Measurements from ENCODE around the gene OR1L6.

Gene OR1L6

DNA sequence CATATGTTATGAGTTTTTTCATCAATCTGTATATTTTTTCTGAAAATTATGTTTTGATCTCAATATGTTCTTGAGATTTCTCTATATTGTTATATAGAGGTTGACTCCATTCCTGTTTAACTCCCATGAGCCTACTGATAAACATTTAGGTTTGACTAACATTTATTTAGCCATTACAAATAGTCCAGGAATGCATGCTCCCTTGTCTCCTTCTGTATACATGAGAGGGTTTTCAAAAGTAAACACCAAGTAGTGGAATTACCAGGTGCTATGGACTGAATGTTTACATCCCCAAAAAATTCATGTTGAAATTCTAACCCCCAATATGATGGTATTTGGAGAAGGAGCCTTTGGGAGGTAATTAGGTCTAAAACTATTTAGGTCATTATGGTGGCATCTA is 43.2 kb downstream of the OR1L6 start:
- Histone ChIP-seq H3K36me3 (ENCODE audit: control insufficient read depth, insufficient read depth, low read length) (no peaks in the 10 kb centered on the region), H3K4me1 (ENCODE audit: control insufficient read depth, insufficient read depth, low read length) (no peaks in the 10 kb centered on the region), H3K4me3 (ENCODE audit: low read length) (no peak overlapping the region), H3K9ac (ENCODE audit: low read length) (no peak overlapping the region), H3K9me3 (ENCODE audit: control insufficient read depth, low read length) (no peaks in the 10 kb centered on the region), H3K27me3 (ENCODE audit: control insufficient read depth, insufficient read depth, low read length) (no peaks in the 10 kb centered on the region)

DNA sequence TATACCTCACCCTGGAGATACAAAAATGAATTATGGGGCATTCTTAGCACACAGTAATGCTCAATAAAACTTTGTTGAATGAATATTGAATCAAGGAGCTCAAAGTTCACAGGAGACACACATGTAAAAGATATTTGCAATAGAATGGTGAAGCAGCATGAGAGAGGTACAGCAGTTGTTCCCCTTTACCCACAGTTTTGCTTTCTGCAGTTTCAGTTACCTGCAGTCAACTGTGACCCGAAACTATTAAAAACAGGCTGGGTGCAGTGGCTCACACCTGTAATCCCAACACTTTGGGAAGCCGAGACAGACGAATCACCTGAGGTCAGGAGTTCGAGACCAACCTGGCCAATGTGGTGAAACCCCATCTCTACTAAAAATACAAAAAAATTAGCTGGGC is 44.2 kb downstream of the OR1L6 start:
- H3K36me3 ChIP-seq (ENCODE audit: control insufficient read depth, insufficient read depth, low read length) = no peaks in the 10 kb centered on the region
- no peak overlapping the region for H3K4me3 ChIP-seq (ENCODE audit: low read length)
- H3K27me3 ChIP-seq (ENCODE audit: control insufficient read depth, insufficient read depth, low read length) = no peaks in the 10 kb centered on the region
- H3K9ac ChIP-seq (ENCODE audit: low read length) = no peak overlapping the region
- H3K4me1 ChIP-seq (ENCODE audit: control insufficient read depth, insufficient read depth, low read length) = no peaks in the 10 kb centered on the region
- no peaks in the 10 kb centered on the region for H3K9me3 ChIP-seq (ENCODE audit: control insufficient read depth, low read length)

DNA sequence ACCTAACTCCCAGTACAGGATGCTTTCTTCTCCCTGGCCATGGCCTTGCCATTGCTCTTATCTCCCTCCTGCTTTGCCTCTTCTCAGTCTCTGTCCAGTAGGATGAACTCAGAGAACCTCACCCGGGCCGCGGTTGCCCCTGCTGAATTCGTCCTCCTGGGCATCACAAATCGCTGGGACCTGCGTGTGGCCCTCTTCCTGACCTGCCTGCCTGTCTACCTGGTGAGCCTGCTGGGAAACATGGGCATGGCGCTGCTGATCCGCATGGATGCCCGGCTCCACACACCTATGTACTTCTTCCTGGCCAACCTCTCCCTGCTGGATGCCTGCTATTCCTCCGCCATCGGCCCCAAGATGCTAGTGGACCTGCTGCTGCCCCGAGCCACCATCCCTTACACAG is 46.7 kb downstream of the OR1L6 start, which contains the start of gene OR5C1:
TSS of gene OR5C1 (plus strand) at position 103 of the 400 bp plus-strand sequence. CDS start at position 103, 0 bp downstream.
- Histone ChIP-seq H3K4me3 (ENCODE audit: low read length) (no peak within 1 kb of the TSS), H3K36me3 (ENCODE audit: control insufficient read depth, insufficient read depth, low read length) (no peaks in the 10 kb centered on the region), H3K9me3 (ENCODE audit: control insufficient read depth, low read length) (no peaks in the 10 kb centered on the region), H3K27me3 (ENCODE audit: control insufficient read depth, insufficient read depth, low read length) (no peaks in the 10 kb centered on the region), H3K4me1 (ENCODE audit: control insufficient read depth, insufficient read depth, low read length) (no peaks in the 10 kb centered on the region), H3K9ac (ENCODE audit: low read length) (no peak within 1 kb of the TSS)

DNA sequence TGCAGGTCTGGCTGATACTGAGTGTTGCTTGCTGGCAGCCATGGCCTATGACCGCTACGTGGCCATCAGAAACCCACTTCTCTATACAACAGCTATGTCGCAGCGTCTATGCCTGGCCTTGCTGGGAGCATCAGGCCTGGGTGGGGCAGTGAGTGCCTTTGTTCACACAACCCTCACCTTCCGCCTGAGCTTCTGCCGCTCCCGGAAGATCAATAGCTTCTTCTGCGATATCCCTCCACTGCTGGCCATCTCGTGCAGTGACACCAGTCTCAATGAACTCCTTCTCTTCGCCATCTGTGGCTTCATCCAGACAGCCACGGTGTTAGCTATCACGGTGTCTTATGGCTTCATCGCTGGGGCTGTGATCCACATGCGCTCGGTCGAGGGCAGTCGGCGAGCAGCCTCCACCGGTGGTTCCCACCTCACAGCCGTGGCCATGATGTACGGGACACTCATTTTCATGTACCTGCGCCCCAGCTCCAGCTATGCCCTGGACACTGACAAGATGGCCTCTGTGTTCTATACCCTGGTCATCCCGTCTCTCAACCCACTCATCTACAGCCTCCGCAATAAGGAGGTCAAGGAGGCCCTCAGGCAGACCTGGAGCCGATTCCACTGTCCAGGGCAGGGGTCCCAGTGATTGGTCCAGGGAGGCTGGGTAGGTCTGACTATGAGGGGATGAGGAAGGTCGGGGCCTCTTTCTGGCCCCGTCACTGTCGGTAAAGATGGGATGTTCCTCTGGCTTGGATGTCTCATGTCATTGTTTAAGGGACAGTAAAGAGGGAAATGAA is 47.3 kb downstream of the OR1L6 start:
- Histone ChIP-seq H3K27me3 (ENCODE audit: control insufficient read depth, insufficient read depth, low read length) (no peaks in the 10 kb centered on the region), H3K9ac (ENCODE audit: low read length) (no peak overlapping the region), H3K4me3 (ENCODE audit: low read length) (no peak overlapping the region), H3K9me3 (ENCODE audit: control insufficient read depth, low read length) (no peaks in the 10 kb centered on the region), H3K4me1 (ENCODE audit: control insufficient read depth, insufficient read depth, low read length) (no peaks in the 10 kb centered on the region), H3K36me3 (ENCODE audit: control insufficient read depth, insufficient read depth, low read length) (no peaks in the 10 kb centered on the region)

DNA sequence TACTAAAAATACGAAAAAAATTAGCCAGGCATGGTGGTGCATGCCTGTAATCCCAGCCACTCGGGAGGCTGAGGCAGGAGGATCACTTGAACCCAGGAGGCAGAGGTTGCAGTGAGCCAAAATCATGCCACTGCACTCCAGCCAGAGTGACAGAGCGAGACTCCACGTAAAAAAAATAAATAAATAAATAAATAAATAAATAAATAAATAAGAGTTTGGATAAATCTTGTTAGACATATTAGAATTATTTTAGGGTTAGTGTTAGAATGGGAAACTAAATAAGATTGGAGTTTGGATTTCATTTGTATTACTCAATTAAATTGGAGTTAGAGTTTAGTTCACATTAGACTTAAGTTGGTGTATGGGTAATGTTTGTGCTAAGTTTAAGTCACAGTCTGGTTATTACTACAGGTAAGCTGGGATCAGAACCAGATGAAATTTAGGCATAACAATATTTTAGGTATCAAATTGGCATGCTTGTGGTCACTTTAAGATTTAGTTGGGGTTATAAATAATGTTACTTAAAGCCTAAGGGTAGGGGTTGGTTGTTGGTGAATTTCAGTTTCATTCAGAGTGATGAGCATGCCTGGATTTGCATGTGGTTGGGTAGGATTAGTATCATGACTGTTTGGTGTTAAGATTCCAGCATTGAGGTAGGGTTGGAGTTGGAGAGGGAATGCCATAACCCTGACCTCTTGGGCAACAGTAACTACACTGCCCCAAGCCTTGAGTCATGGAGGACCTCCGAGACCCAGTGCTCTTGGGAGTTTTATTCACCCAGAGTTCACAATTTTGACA is 50.0 kb downstream of the OR1L6 start:
- no peaks in the 10 kb centered on the region for H3K27me3 ChIP-seq (ENCODE audit: control insufficient read depth, insufficient read depth, low read length)
- no peak overlapping the region for H3K4me3 ChIP-seq (ENCODE audit: low read length)
- H3K4me1 ChIP-seq (ENCODE audit: control insufficient read depth, insufficient read depth, low read length) = no peaks in the 10 kb centered on the region
- no peaks in the 10 kb centered on the region for H3K9me3 ChIP-seq (ENCODE audit: control insufficient read depth, low read length)
- no peak overlapping the region for H3K9ac ChIP-seq (ENCODE audit: low read length)
- no peaks in the 10 kb centered on the region for H3K36me3 ChIP-seq (ENCODE audit: control insufficient read depth, insufficient read depth, low read length)

DNA sequence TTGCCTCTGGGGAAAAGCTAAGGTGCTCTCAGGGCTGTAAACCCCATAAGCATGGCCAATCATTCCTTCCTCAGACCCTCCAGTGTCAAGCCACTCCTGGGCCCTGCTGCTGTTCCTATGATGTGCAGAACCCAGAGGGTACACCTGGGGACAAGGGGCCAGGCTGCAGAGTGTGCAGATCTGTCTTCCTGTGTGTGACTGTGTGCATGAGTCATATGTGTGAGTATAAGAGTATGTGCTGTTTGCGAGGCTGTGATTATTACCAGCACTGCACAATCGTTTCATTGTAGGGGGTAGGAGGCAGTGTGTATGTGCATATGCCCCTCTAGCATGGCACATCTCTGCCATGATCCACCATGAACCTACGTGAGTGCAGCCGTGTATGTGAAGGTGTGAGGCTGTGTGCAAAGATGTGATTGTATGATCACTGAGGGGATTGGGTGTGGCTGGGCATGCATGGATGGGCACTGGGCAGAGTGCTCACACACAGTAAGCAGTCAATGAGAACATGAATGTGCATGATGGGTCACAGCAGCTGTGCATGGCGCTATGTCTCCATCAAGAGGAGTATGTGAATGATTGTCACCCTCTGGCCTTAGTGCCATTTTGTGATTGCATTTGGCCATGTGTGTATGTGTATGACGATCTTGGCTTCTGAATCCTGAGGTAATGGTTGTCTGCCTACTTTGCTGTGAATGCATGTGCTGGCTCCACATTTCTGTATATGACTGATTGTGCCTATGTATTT is 55.4 kb downstream of the OR1L6 start:
- no peak overlapping the region for H3K9ac ChIP-seq (ENCODE audit: low read length)
- H3K27me3 ChIP-seq (ENCODE audit: control insufficient read depth, insufficient read depth, low read length) = no peaks in the 10 kb centered on the region
- H3K4me1 ChIP-seq (ENCODE audit: control insufficient read depth, insufficient read depth, low read length) = no peaks in the 10 kb centered on the region
- no peaks in the 10 kb centered on the region for H3K9me3 ChIP-seq (ENCODE audit: control insufficient read depth, low read length)
- H3K36me3 ChIP-seq (ENCODE audit: control insufficient read depth, insufficient read depth, low read length) = no peaks in the 10 kb centered on the region
- no peak overlapping the region for H3K4me3 ChIP-seq (ENCODE audit: low read length)
